Measurements from ENCODE around the gene SRGN. TPM values are rescaled to one million over a fixed set of nuclear protein-coding genes. Genes with fewer than 3 reads are reported as not detected.
A peak's percentile ranks its signal among the peaks of the same experiment; 100 is the strongest.

The SRGN gene
- total and polyA plus RNA-seq, 2 of the 13 experiments (the other 11 are each of a cell fraction or from before 2014, with no cell fraction given): 0.09 TPM; not detected in 1

GRCh38 chr10:69123747-69124562 is 36.1 kb downstream of the SRGN start, which contains the start of gene VPS26A (continued):
- TF ChIP-seq KLF15 (CRISPR knock-in tag; IDR thresholded peaks at IDR 0.05; ENCODE audit: borderline replicate concordance): no peak
- peak; percentile 27; the same call in 1 of the 2 replicates for TF ChIP-seq ZNF766 (CRISPR knock-in tag; IDR thresholded peaks at IDR 0.05; ENCODE audit: borderline replicate concordance)
- no peak for TF ChIP-seq ZFP36L1 (CRISPR knock-in tag; IDR thresholded peaks at IDR 0.05)
- no peak for TF ChIP-seq SP1 (IDR thresholded peaks at IDR 0.05)
- peak; percentile 78 for TF ChIP-seq SP1 (CRISPR knock-in tag; IDR thresholded peaks at IDR 0.05)
- peak; percentile 93 for TF ChIP-seq ZNF746 (CRISPR knock-in tag; IDR thresholded peaks at IDR 0.05)
- TF ChIP-seq HNRNPLL (IDR thresholded peaks at IDR 0.05; ENCODE audit: low read depth, low read length, poor library complexity, severe bottlenecking): peak; percentile 76
- peak; percentile 19; the same call in 1 of the 2 replicates for TF ChIP-seq ZNF12 (CRISPR knock-in tag; IDR thresholded peaks at IDR 0.05)
- no peak for TF ChIP-seq ZNF550 (CRISPR knock-in tag; IDR thresholded peaks at IDR 0.05; ENCODE audit: borderline replicate concordance)
- no peak for TF ChIP-seq NONO (IDR thresholded peaks at IDR 0.05)
- TF ChIP-seq NONO (CRISPR knock-in tag; conservative IDR thresholded peaks at IDR 0.05): no peak
- TF ChIP-seq HNRNPK (IDR thresholded peaks at IDR 0.05; ENCODE audit: low read depth, low read length, poor library complexity, severe bottlenecking): peak; percentile 97
- TF ChIP-seq ZNF280D (CRISPR knock-in tag; IDR thresholded peaks at IDR 0.05): peak; percentile 85; the same call in 1 of the 2 replicates
- no peak for TF ChIP-seq ZKSCAN5 (CRISPR knock-in tag; IDR thresholded peaks at IDR 0.05)
- TF ChIP-seq ZNF839 (CRISPR knock-in tag; IDR thresholded peaks at IDR 0.05; ENCODE audit: borderline replicate concordance): peak; percentile 27; the same call in 1 of the 2 replicates
- TF ChIP-seq ZNF251 (CRISPR knock-in tag; IDR thresholded peaks at IDR 0.05): no peak
- TF ChIP-seq ZNF770 (CRISPR knock-in tag; IDR thresholded peaks at IDR 0.05): no peak
- peak; percentile 28; the same call in 1 of the 2 replicates for TF ChIP-seq HDAC1 (CRISPR knock-in tag; IDR thresholded peaks at IDR 0.05)
- TF ChIP-seq NFE2 (CRISPR knock-in tag; IDR thresholded peaks at IDR 0.05): no peak
- no peak for TF ChIP-seq GPN1 (CRISPR knock-in tag; IDR thresholded peaks at IDR 0.05; ENCODE audit: borderline replicate concordance)
- no peak; the same call in 1 of the 2 replicates for TF ChIP-seq HOXA3 (CRISPR knock-in tag; IDR thresholded peaks at IDR 0.05)
